ENCODE results near the gene PLAC9. TPM values are rescaled to one million over a fixed set of nuclear protein-coding genes. Genes with fewer than 3 reads are reported as not detected.
"Not testable (repeated sequence)": the region's sequence is repeated elsewhere in the genome, so short reads cannot be mapped to it uniquely, and the experiment has no call there.

PLAC9 gene
- total and polyA plus RNA-seq, 8 donors = 0.63 to 14.6 (median 3.0) TPM

DNA sequence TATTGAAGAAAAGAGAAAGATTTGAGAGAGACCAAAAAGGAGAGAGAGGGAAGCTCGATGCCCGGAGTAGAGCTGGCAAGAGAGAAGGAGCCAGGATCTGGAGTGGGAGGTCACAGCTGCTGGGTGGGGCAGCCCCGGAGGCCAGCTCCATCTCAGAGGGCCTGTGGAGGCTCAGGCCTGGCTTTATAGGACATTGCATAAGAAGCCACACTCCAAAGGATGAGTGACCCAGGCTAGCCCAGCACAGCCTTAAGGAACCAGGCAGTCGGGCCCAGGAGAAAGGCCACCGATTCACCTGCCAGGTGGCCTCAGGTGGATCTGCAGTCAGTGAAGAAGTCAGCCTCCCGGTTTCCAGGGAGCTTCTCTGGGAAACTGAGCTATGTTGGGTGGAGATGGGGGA is 676 bp downstream of the PLAC9 start:
- Histone ChIP-seq H3K36me3 (no peaks in the 10 kb centered on the region), H3K9me3 (no peaks in the 10 kb centered on the region), H3K4me1 (no peaks in the 10 kb centered on the region), H3K4me3 (peak overlapping the region in 1 of 4 donors; percentile 39), H3K27me3 (no peaks in the 10 kb centered on the region), H3K27ac (no peak overlapping the region)
- WGBS, 2 donors = 43 to 47% methylated on average over 6 of the region's 6 CpGs
- TF ChIP-seq, protein P1, sequence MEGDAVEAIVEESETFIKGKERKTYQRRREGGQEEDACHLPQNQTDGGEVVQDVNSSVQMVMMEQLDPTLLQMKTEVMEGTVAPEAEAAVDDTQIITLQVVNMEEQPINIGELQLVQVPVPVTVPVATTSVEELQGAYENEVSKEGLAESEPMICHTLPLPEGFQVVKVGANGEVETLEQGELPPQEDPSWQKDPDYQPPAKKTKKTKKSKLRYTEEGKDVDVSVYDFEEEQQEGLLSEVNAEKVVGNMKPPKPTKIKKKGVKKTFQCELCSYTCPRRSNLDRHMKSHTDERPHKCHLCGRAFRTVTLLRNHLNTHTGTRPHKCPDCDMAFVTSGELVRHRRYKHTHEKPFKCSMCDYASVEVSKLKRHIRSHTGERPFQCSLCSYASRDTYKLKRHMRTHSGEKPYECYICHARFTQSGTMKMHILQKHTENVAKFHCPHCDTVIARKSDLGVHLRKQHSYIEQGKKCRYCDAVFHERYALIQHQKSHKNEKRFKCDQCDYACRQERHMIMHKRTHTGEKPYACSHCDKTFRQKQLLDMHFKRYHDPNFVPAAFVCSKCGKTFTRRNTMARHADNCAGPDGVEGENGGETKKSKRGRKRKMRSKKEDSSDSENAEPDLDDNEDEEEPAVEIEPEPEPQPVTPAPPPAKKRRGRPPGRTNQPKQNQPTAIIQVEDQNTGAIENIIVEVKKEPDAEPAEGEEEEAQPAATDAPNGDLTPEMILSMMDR (IDR thresholded peaks at IDR 0.05) = no peak
- intact Hi-C loops (cut with DNase I) = no loop called here
- DNase-seq (no peak), FAIRE-seq (no peak), ATAC-seq (no peak)

DNA sequence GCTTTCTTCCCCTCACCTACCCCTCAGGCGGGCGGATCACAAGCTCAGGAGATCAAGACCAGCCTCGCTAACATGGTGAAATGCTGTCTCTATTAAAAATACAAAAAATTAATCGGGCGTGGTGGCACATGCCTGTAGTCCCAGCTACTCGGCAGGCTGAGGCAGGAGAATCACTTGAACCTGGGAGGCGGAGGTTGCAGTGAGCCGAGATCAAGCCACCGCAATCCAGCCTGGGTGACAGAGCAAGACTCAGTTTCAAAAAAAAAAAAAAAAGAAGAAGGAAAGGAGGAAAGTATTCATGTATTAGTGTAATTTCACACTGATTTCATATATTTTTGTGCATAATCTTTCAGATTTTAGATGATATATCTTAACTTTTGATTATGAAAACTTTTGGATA is 1.2 kb downstream of the PLAC9 start:
- H3K27ac ChIP-seq; H3K36me3 ChIP-seq; ATAC-seq; H3K4me3 ChIP-seq; H3K9me3 ChIP-seq; DNase-seq; intact Hi-C loops (cut with DNase I); FAIRE-seq; H3K4me1 ChIP-seq; H3K27me3 ChIP-seq: not testable (repeated sequence)
- 82 to 89% methylated on average over 9 of the region's 9 CpGs for WGBS, 2 donors

DNA sequence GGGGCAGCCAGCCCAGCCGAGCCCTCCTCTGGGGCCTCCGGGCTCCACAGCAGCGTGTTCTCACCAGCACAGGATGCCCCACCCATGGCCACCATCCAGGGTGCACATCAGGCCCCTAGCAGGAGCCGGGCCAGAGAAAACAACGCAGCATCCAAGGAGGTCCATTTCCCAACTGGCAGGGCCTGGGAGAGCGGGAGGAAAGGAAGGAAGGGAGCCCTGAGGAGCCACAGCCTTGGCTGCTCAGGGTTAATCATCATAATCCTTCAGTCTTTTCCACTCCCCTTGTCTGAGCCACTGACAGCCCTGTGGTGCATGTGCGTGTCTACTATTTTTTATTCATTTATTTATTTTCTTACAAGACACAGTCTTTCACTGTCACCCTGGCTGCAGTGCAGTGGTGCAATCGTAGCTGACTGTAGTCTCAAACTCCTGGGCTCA is 3.6 kb downstream of the PLAC9 start:
- Histone ChIP-seq H3K9me3 (no peaks in the 10 kb centered on the region), H3K27ac (no peak overlapping the region), H3K36me3 (no peaks in the 10 kb centered on the region), H3K4me1 (no peaks in the 10 kb centered on the region), H3K27me3 (no peaks in the 10 kb centered on the region), H3K4me3 (no peak overlapping the region)
- intact Hi-C loops (cut with DNase I) = no loop called here
- TF ChIP-seq, protein P1 (IDR thresholded peaks at IDR 0.05) = no peak
- FAIRE-seq (no peak), ATAC-seq (peak in 2 of 4 donors; percentile 40 to 50), DNase-seq (peak in 2 of 6 donors; percentile 48 to 71)
- WGBS, 2 donors = 59 to 76% methylated on average over 8 of the region's 8 CpGs

DNA sequence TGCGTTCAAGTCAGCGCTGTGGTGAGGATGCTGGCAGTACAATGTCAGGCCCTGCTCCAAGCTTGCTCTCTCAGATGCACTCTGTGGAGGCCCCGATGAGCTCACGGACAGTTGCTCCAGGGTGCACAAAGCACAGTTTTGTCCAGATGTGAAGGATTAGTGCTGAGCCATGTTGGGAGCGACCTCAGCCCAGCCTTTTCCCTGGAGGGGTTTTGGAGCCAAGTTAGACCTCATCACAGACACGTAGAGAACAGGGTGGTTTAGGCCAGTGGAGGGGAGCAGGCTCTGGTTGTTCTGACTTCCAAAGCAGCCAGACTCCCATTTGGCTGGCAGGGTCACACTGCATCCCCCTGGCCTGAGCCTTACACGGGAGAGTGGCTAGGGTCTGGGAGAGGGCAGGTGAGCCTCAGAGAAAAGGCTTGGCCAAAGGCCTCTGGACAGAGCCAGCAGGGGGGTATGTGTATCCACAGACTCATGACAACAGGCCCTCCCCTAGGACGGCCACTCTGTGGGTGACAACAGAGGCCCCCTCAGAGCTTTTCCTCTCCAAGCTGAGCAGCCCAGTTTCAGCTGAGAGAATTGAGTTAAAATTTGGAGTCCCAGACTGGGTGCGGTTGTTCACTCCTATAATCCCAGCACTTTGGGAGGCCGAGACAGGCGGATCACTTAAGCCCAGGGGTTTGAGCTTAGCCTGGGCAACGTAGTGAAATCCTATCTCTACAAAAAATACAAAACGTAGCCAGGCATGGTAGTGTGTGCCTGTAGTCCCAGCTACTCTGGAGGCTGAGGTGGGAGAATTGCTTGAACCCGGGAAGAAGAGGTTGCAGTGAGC is 4.7 kb downstream of the PLAC9 start:
- Histone ChIP-seq H3K36me3 (no peaks in the 10 kb centered on the region), H3K27ac (no peak overlapping the region), H3K4me1 (no peaks in the 10 kb centered on the region), H3K4me3 (no peak overlapping the region), H3K27me3 (no peaks in the 10 kb centered on the region), H3K9me3 (no peaks in the 10 kb centered on the region)
- DNase-seq = no peak
- intact Hi-C loops (cut with DNase I) = no loop called here
- 73 to 80% methylated on average over 14 of the region's 14 CpGs for WGBS, 2 donors
- ATAC-seq = peak in 2 of 4 donors; percentile 36 to 41
- no peak for FAIRE-seq
- TF ChIP-seq, protein P1 (IDR thresholded peaks at IDR 0.05) = no peak

DNA sequence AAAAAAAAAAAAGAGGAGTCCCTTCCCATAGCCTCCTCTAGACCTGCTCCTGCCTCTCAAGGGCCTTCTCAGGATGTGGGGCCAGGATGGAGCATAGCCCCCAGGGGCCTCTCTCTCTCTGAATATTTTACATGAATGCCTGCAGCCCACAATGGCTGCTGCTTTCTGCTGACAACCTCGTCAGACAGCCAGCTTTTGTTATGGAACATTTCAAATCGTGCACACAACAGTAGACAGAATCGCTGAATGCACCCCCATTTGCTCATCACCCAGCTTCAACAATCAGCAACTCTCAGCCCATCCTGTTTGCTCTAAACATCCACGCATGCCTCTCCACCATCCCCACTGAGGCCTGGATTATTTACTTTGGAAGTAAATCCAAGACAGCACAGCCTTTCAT is 5.4 kb downstream of the PLAC9 start:
- Histone ChIP-seq H3K36me3 (no peaks in the 10 kb centered on the region), H3K27ac (no peak overlapping the region), H3K9me3 (no peaks in the 10 kb centered on the region), H3K27me3 (no peaks in the 10 kb centered on the region), H3K4me3 (no peak overlapping the region), H3K4me1 (no peaks in the 10 kb centered on the region)
- TF ChIP-seq, protein P1 (IDR thresholded peaks at IDR 0.05) = no peak
- WGBS, 2 donors = 54 to 61% methylated on average over 4 of the region's 4 CpGs
- ATAC-seq (no peak), FAIRE-seq (no peak), DNase-seq (no peak)
- intact Hi-C loops (cut with DNase I) = no loop called here
